OCI-LY7 (cell line): ENCODE results near the gene RNF213. TPM values are rescaled to one million over a fixed set of nuclear protein-coding genes. Genes with fewer than 3 reads are reported as not detected.

Source experiments
- BruUV-seq: library from RNA; stranded (reverse); fragments of 400-500 nt; replicated peaks from 2 replicates; lab custom pipeline; 2021; lab: Mats Ljungman, UMichigan
- CTCF ChIA-PET: fragments of 300-600 bp; sonication (Branson Sonifier 250); formaldehyde crosslinking; loops from one replicate; lab custom pipeline; 2022; ENCODE audit warnings: antibody characterized with exemption; ENCODE audit not compliant: unreplicated experiment; lab: Charles Lee
- POLR2A ChIA-PET: fragments of 300-600 bp; sonication (Branson Sonifier 250); formaldehyde crosslinking; loops from one replicate; lab custom pipeline; 2022; ENCODE audit warnings: antibody characterized with exemption; lab: Charles Lee
- DNase-seq: peaks from one replicate; pipeline ENCODE4 v3.0.0-alpha.2; 2015; ENCODE audit warnings: low spot score
- H2AFZ ChIP-seq: fragments of 200-600 bp; sonication (generic), shearing (Covaris generic); 2 replicates; pipeline ENCODE4 v1.6.1; 2014; ENCODE audit warnings: mild to moderate bottlenecking, antibody characterized with exemption, low read length, moderate library complexity
- H3K27ac ChIP-seq: fragments of 200-600 bp; sonication (generic); 2 replicates; pipeline ENCODE4 v1.5.1; 2014; ENCODE audit warnings: mixed run types, low read depth, mild to moderate bottlenecking, moderate library complexity, low read length, inconsistent platforms; ENCODE audit not compliant: poor library complexity, severe bottlenecking
- H3K36me3 ChIP-seq: fragments of 200-600 bp; sonication (generic); 2 replicates; pipeline ENCODE4 v1.6.1; 2014; ENCODE audit warnings: mild to moderate bottlenecking, antibody characterized with exemption, low read length, moderate library complexity, mixed read lengths; ENCODE audit not compliant: insufficient read depth
- H3K4me1 ChIP-seq: fragments of 200-600 bp; sonication (generic); 2 replicates; pipeline ENCODE4 v1.5.1; 2014; ENCODE audit warnings: mild to moderate bottlenecking, low read length; ENCODE audit not compliant: insufficient read depth, poor library complexity, severe bottlenecking
- H3K4me2 ChIP-seq: fragments of 200-600 bp; sonication (generic); 2 replicates; pipeline ENCODE4 v1.6.1; 2014; ENCODE audit warnings: mild to moderate bottlenecking, low read length
- H3K4me3 ChIP-seq: fragments of 200-600 bp; sonication (generic); 2 replicates; pipeline ENCODE4 v1.5.1; 2014; ENCODE audit warnings: mild to moderate bottlenecking, low read depth, low read length; ENCODE audit not compliant: poor library complexity, severe bottlenecking
- H3K79me2 ChIP-seq: fragments of 200-600 bp; sonication (generic); 2 replicates; pipeline ENCODE4 v1.6.1; 2016; ENCODE audit warnings: low read depth, mild to moderate bottlenecking, low read length, moderate library complexity, mixed read lengths; ENCODE audit not compliant: insufficient read depth
- H3K9me2 ChIP-seq: fragments of 200-600 bp; sonication (generic); 2 replicates; pipeline ENCODE4 v1.6.1; 2016; ENCODE audit warnings: mild to moderate bottlenecking, low read length, mixed read lengths; ENCODE audit not compliant: insufficient read depth
- H3K9me3 ChIP-seq: fragments of 200-600 bp; sonication (generic); 2 replicates; pipeline ENCODE4 v1.6.1; 2014; ENCODE audit warnings: mild to moderate bottlenecking, mixed run types, low read length, mixed read lengths
- H4K20me1 ChIP-seq: fragments of 200-600 bp; sonication (generic); 2 replicates; pipeline ENCODE4 v1.6.1; 2014; ENCODE audit warnings: mild to moderate bottlenecking, antibody characterized with exemption, low read length, moderate library complexity, mixed read lengths; ENCODE audit not compliant: insufficient read depth
- EZH2phosphoT487 ChIP-seq: fragments of 200-600 bp; sonication (generic); IDR thresholded peaks from 2 replicates; pipeline ENCODE4 v1.6.1; 2018; ENCODE audit warnings: low read depth, borderline replicate concordance, mild to moderate bottlenecking, mixed run types, antibody characterized with exemption, low read length, moderate library complexity, mixed read lengths
- intact Hi-C: fragments of 100-400 bp; cut with micrococcal nuclease; formaldehyde crosslinking; loops from one replicate; pipeline ENCODE4 v1.10.0; 2022; ENCODE audit not compliant: unreplicated experiment
- total RNA-seq, 2 experiments: library from RNA; depleted of rRNA in 1 of 2; stranded (reverse); fragments of >200 nt in 1 of 2; shearing (Covaris generic) in 1 of 2; gene quantifications; 2 replicates each; pipeline ENCODE4 v1.2.3, GENCODE V29; 2014 to 2022
- TF ChIP-seq, protein P1 (sequence below): fragments of 200-600 bp; sonication (generic); conservative IDR thresholded peaks from 2 replicates; pipeline ENCODE4 v1.5.1; 2014; ENCODE audit warnings: mild to moderate bottlenecking, antibody characterized with exemption, low read length, moderate library complexity, mixed read lengths

Gene RNF213
- total RNA-seq, 2 experiments from 2014 or later, result 58.8 to 68.6 TPM

DNA sequence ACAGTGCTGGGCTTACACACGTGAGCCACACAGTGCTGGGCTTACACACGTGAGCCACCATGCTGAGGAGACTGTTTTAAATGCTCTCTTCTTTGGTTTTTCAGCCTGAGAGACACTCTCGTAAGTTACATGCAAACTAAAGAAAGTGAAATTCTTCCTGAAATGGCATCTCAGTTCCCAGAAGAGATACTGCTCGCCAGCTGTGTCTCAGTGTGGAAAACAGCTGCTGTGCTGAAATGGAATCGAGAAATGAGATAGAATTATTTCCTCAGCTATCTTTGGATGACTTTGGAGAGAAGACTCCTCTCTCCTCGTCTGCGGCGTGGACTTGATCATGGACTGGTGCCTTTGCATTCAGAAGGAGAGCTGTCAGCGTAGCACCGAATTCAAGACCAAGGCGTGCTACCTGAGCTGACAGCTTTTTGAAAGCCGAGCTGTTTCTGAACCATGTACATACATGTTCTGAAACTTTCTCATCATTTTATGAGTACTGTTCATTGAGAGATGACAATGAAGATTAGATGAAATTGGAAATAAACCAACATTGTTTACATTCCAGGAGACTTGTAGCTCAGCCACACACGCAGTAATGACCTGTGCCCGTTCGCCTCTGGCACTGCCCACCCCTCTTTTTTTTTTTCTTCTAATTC lies 132.7 kb downstream of the RNF213 start:
- TF ChIP-seq EZH2phosphoT487, result no peak
- TF ChIP-seq, protein P1, sequence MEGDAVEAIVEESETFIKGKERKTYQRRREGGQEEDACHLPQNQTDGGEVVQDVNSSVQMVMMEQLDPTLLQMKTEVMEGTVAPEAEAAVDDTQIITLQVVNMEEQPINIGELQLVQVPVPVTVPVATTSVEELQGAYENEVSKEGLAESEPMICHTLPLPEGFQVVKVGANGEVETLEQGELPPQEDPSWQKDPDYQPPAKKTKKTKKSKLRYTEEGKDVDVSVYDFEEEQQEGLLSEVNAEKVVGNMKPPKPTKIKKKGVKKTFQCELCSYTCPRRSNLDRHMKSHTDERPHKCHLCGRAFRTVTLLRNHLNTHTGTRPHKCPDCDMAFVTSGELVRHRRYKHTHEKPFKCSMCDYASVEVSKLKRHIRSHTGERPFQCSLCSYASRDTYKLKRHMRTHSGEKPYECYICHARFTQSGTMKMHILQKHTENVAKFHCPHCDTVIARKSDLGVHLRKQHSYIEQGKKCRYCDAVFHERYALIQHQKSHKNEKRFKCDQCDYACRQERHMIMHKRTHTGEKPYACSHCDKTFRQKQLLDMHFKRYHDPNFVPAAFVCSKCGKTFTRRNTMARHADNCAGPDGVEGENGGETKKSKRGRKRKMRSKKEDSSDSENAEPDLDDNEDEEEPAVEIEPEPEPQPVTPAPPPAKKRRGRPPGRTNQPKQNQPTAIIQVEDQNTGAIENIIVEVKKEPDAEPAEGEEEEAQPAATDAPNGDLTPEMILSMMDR, result no peak
- ChIA-PET CTCF (interaction anchor here (0.5 kb wide), 1 partner anchor 247 kb away, joined by 24 read pairs; no protein-coding TSS in a partner anchor), POLR2A (no interaction called here)
- H4K20me1 ChIP-seq, result no peaks in the 10 kb centered on the region
- H3K4me2 ChIP-seq, result no peak overlapping the region
- H3K79me2 ChIP-seq, result no peaks in the 10 kb centered on the region
- no peak overlapping the region for H2AFZ ChIP-seq
- no TSS peak for BruUV-seq
- no peak overlapping the region for H3K27ac ChIP-seq
- no peak for DNase-seq
- no peak overlapping the region for H3K4me3 ChIP-seq
- no peaks in the 10 kb centered on the region for H3K9me3 ChIP-seq
- H3K4me1 ChIP-seq, result no peaks in the 10 kb centered on the region
- no peaks in the 10 kb centered on the region for H3K9me2 ChIP-seq
- intact Hi-C loops, result no loop called here
- H3K36me3 ChIP-seq, result no peaks in the 10 kb centered on the region; the same call in 1 of the 2 replicates

DNA sequence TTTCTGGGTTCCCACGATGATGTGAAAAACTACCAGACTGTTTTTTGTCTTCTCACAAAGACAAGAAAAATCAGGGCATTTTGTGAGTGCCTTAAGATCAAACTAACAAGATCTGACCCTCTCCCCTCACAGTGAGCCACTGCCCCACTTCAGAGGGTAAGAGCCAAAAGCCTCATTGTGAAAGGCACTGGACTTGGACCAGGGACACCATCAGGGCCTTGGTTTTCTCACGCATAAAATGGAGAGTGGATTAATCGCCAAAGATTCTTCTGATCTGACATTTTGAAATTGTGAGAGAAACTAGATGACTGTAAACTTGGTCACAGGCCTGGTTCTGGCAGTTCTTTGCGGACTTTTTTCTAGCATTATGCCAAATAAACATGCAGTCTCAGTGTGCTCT lies 133.3 kb downstream of the RNF213 start:
- H3K9me3 ChIP-seq, result no peaks in the 10 kb centered on the region
- no peak overlapping the region for H3K4me2 ChIP-seq
- H2AFZ ChIP-seq, result no peak overlapping the region
- ChIA-PET POLR2A (no interaction called here), CTCF (interaction anchor here (0.5 kb wide), 1 partner anchor 248 kb away, joined by 24 read pairs; no protein-coding TSS in a partner anchor)
- no peak overlapping the region for H3K27ac ChIP-seq
- DNase-seq, result no peak
- intact Hi-C loops, result no loop called here
- no peak for TF ChIP-seq EZH2phosphoT487
- TF ChIP-seq, protein P1, result no peak
- H3K4me1 ChIP-seq, result peaks cover 4% of the 10 kb centered on the region
- H3K9me2 ChIP-seq, result no peaks in the 10 kb centered on the region
- no peaks in the 10 kb centered on the region for H4K20me1 ChIP-seq
- H3K36me3 ChIP-seq, result no peaks in the 10 kb centered on the region; the same call in 1 of the 2 replicates
- no peaks in the 10 kb centered on the region for H3K79me2 ChIP-seq
- BruUV-seq, result no TSS peak
- H3K4me3 ChIP-seq, result no peak overlapping the region

DNA sequence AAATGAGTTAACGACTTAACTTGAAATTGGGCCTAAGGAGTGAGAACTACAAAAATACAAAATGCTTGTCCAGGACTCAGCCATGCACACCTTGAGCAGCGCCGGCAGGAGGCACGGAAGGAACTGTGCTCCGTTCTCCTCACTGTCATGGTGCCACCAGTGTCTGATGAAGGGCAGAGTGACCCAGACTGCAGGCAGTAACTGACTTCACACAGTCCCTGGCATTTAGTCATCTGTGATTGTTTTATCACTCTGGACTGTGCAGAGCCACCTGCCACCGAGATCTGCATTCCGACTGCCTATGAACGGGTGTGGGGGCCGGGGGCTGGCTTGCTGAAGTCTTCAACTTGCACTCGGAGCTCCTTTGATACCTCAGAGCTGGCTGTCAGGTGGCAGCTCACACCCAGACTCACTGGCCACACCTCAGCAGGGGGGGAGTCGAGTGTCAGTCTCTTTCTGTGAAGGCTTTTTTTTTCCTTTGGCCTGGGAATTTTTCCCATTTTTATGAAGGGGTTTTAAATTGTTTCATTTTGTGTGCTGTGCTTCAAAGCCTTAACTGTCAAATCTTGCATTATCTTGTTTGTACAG lies 134.1 kb downstream of the RNF213 start:
- Histone ChIP-seq H4K20me1 (no peaks in the 10 kb centered on the region), H3K79me2 (no peaks in the 10 kb centered on the region), H3K4me1 (peaks cover 9% of the 10 kb centered on the region), H3K4me2 (no peak overlapping the region), H3K9me2 (no peaks in the 10 kb centered on the region), H3K27ac (no peak overlapping the region), H3K4me3 (no peak overlapping the region), H3K9me3 (no peaks in the 10 kb centered on the region), H2AFZ (no peak overlapping the region), H3K36me3 (no peaks in the 10 kb centered on the region)
- ChIA-PET CTCF (no interaction called here), POLR2A (interaction anchor here (0.6 kb wide), 1 partner anchor 611 kb away, joined by 4 read pairs; no protein-coding TSS in a partner anchor)
- TSS peak; percentile 75 for BruUV-seq
- intact Hi-C loops, result no loop called here
- no peak for TF ChIP-seq EZH2phosphoT487
- TF ChIP-seq, protein P1, result no peak
- DNase-seq, result no peak
